ENCODE data around the gene CCDC60. TPM values are rescaled to one million over a fixed set of nuclear protein-coding genes. Genes with fewer than 3 reads are reported as not detected.

CCDC60 gene
- total RNA-seq = not detected in 2 replicates

GRCh38 chr12:119334430-119335170 lies at the start of gene CCDC60:
Gene CCDC60, plus strand, starts transcription at chr12:119334729. Its CDS starts 448 bp downstream, at chr12:119335177.

Other genes with a start within 250 kb of the CCDC60 start
- 3.4 and 4.2 TPM in 2 replicates for gene HSPB8, start 155.8 kb upstream of the CCDC60 start, total RNA-seq